SK-N-SH (cell line): Measurements from ENCODE around the gene ZNF546.

Source experiments
- CTCF ChIP-seq: fragments of 200-600 bp; sonication (generic); IDR thresholded peaks from 2 replicates; pipeline ENCODE4 v1.6.1; 2017; ENCODE audit warnings: antibody characterized with exemption, mild to moderate bottlenecking, moderate library complexity
- EP300 ChIP-seq, 2 experiments: IDR thresholded peaks; 2 replicates each; pipeline versions ENCODE4 v1.4.0 to v1.6.1; 2012; ENCODE audit warnings: borderline replicate concordance in 1 of 2, low read depth in 1 of 2, low read length in 1 of 2
- FOXJ3 ChIP-seq: sonication (generic); formaldehyde crosslinking; IDR thresholded peaks from 2 replicates; pipeline ENCODE4 v1.5.1; 2020; ENCODE audit warnings: mild to moderate bottlenecking, missing genetic modification reagents
- GATA2 ChIP-seq: sonication (generic); formaldehyde crosslinking; IDR thresholded peaks from 2 replicates; pipeline ENCODE4 v1.5.0; 2020; ENCODE audit warnings: mild to moderate bottlenecking, missing genetic modification reagents
- MAX ChIP-seq: IDR thresholded peaks from 2 replicates; pipeline ENCODE4 v1.4.0; 2012; ENCODE audit warnings: low read depth
- MEF2A ChIP-seq: IDR thresholded peaks from 2 replicates; pipeline ENCODE4 v1.4.0; 2012; ENCODE audit warnings: low read depth, borderline replicate concordance
- MXI1 ChIP-seq: IDR thresholded peaks from 2 replicates; pipeline ENCODE4 v1.6.1; 2012; ENCODE audit warnings: mild to moderate bottlenecking, low read depth, low read length, improper control_type of control experiment
- POLR2AphosphoS5 ChIP-seq: IDR thresholded peaks from 2 replicates; pipeline ENCODE4 v1.6.1; 2012; ENCODE audit warnings: low read depth, low read length
- RAD21 ChIP-seq: IDR thresholded peaks from 2 replicates; pipeline ENCODE4 v1.6.1; 2012; ENCODE audit warnings: mild to moderate bottlenecking, low read length
- RFX5 ChIP-seq: IDR thresholded peaks from 2 replicates; pipeline ENCODE4 v1.6.1; 2012; ENCODE audit warnings: mild to moderate bottlenecking, improper control_type of control experiment, low read length
- SMC3 ChIP-seq: IDR thresholded peaks from 2 replicates; pipeline ENCODE4 v1.6.1; 2012; ENCODE audit warnings: low read depth, low read length, improper control_type of control experiment
- TF ChIP-seq, protein P1 (sequence below): fragments of 150-350 bp; IDR thresholded peaks from 2 replicates; pipeline ENCODE4 v1.6.1; 2017; ENCODE audit warnings: antibody characterized with exemption, low read length, low read depth, borderline replicate concordance

GRCh38 chr19:40057166-40057565, 60.3 kb downstream of the ZNF546 start:
- TF ChIP-seq CTCF (no peak), MAX (no peak), MEF2A (no peak), SMC3 (no peak), POLR2AphosphoS5 (no peak), EP300 (IDR thresholded peaks at IDR 0.05; ENCODE audit: borderline replicate concordance in 1 of 2, low read depth in 1 of 2, low read length in 1 of 2) (no peak), RAD21 (no peak), MXI1 (no peak), RFX5 (no peak), FOXJ3 (CRISPR knock-in tag) (no peak), GATA2 (CRISPR knock-in tag) (no peak)
- TF ChIP-seq, protein P1, sequence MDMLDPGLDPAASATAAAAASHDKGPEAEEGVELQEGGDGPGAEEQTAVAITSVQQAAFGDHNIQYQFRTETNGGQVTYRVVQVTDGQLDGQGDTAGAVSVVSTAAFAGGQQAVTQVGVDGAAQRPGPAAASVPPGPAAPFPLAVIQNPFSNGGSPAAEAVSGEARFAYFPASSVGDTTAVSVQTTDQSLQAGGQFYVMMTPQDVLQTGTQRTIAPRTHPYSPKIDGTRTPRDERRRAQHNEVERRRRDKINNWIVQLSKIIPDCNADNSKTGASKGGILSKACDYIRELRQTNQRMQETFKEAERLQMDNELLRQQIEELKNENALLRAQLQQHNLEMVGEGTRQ, result no peak
